Stimulated activated CD4-positive, alpha-beta T cell treated with anti-CD3 and anti-CD28 coated beads, Interleukin-2, amount 100 ng/mL, for 4 hours (primary cell): ENCODE measurements around the gene B4GALNT3.
A peak's percentile ranks its signal among the peaks of the same experiment; 100 is the strongest.

Experiments
- DNase-seq: peaks from one replicate; pipeline ENCODE4 v3.0.0-alpha.2; 2020; ENCODE audit warnings: low read depth

Gene B4GALNT3

DNA sequence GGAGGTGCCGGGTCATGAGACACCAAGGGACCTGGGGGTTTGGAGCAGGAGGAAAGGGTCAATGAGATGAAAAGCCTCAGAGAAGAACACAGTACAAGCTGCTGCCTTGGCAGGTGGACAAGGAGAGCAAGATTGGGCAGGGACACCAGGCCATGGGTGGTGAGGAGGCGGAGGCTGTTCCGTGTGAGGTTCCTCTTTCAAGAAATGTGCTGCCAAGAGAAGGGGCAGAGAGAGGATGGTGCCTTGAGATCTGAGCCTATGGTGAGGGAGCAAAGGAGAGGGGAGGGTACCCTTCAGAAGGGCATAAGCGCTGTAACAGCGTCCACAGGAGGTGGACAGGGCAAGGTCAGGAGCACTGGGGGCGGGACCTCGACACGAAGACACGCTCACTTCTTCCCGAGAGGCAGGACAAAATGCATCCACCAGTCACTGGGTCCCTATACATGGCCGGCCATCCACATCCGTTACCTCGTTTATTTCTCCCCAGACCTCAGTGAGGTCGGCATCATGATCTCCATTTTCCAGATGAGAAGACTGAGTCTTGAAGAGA is 100.2 kb downstream of the B4GALNT3 start:
- no peak for DNase-seq

- DNase-seq: no peak
Measured at GRCh38 chr12:560691-561390, 101.1 kb downstream of the B4GALNT3 start.

DNA sequence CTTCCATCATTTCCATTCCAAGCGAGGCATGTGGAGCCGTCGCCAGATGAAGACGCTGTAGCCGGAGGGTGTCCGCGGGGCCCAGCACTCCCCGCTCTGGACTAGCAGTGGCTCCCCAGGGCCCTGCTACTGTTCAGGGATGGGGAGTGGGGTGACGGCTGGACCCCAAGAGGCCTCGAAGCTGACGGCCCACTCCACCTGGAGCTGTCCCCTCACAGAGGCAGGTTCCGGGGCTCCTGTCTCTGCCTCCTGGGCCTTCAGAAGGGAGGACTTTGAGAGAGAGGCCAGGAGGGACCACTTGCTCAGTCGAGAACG is 101.6 kb downstream of the B4GALNT3 start:
- no peak for DNase-seq

DNA sequence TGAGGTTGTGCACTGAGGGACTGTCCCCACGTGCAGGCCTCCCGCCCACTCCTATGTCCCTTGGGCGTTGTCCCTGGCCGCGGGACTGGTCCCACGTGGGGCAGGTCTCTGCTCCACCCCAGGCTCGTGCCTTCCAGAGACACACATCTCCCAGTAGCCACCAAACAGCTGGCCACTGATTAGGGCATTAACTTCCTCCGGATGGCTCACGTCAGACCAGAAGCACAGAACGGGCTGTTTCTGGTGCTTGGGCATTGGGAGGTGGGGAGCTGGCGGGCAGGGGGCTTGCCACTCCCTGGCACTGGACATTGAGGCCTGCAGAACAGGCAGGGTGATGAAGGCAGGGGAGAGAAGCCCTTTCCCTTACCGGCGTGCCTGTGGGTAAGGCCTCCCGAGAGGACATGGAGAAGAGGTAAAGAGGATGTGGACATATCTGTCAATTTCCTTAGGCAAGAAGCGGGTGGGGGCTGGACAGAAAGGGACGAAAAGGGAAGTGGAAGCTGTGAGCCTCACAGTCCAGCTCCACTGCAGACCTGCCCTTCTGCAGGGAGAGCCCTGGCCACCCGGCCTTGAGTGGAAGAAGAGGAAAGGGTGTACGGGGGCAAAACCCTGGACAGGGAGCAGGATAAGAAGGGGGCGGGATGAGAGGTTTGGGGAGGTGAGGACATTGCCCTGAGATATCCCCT is 102.3 kb downstream of the B4GALNT3 start:
- no peak for DNase-seq

GRCh38 chr12:562634-563033 is 102.9 kb downstream of the B4GALNT3 start:
- no peak for DNase-seq

DNA sequence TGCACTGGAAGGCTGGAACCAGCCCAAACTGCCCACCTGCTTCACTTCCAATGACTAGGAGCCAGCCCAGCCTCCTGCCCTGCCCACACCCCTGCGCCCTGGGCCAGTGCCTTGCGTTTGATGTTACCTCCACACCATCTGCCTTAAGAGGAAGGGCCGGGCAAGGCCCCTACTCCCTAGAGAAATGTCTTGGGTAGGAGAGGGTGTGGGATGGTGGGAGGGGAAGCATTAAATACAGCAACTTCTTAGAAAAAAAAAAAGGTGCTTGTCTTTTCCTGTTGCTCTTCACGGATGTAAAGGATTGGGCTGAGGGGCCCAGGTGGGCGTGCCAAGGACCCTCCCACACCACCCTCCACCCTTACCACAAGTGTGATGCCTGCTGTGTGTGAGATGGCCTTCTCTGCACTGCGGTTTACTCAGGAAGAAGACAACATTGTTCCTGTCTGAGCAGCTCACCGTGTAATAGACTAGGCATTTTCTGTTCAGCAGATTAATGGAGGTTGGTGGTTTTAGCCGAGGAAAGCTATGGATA is 103.6 kb downstream of the B4GALNT3 start:
- DNase-seq: peak; percentile 48

GRCh38 chr12:563787-564298 is 104.1 kb downstream of the B4GALNT3 start:
- DNase-seq: no peak

DNA sequence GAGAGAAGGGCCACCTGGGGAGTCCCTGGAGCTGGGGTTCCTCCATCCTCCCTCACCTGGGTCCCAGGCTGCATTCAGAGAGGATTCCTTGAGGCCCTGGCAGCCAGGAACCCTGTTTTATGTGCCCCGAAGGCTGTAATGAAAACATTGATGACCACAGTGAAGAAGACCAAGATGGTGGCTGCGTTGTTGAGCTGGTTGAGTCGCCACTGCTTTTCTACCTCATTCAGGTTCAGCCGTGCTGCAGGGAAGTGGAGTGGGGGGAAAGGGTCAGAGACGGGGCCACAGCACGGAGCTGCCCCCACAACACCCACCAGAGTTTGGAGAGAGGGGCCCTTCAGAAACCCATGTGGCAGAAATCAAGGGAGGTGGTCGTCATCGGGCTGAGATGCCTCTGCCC is 105.4 kb downstream of the B4GALNT3 start:
- DNase-seq: no peak

DNA sequence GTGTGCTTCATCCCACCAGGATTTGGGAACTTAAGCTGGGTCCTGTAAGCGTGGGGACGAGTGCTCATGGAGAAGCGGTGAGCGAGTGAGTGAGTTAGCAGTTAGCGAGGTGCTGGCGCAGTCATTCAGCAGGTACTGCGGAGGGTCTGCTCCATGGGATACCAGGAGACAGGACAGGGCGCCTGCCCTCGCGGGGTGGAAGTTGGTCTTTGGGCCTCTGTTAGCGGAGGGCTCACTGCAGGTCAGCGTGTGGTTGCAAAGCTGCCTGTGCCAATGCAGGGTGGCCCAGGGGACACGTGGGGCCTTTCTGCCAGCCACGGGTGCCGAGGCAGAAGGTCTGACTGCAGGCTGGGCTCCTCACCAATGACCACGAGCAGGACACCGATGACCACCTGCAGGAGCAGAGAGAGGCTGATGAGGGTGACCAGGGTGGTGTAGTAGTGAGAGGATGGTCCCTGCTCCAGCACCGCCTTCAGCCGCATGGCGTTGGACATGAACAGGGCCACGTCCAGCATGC is 105.9 kb downstream of the B4GALNT3 start:
- DNase-seq: no peak

- DNase-seq: no peak
Measured at GRCh38 chr12:568486-568885, 108.7 kb downstream of the B4GALNT3 start.

GRCh38 chr12:569091-569676 is 109.4 kb downstream of the B4GALNT3 start:
- no peak for DNase-seq

DNA sequence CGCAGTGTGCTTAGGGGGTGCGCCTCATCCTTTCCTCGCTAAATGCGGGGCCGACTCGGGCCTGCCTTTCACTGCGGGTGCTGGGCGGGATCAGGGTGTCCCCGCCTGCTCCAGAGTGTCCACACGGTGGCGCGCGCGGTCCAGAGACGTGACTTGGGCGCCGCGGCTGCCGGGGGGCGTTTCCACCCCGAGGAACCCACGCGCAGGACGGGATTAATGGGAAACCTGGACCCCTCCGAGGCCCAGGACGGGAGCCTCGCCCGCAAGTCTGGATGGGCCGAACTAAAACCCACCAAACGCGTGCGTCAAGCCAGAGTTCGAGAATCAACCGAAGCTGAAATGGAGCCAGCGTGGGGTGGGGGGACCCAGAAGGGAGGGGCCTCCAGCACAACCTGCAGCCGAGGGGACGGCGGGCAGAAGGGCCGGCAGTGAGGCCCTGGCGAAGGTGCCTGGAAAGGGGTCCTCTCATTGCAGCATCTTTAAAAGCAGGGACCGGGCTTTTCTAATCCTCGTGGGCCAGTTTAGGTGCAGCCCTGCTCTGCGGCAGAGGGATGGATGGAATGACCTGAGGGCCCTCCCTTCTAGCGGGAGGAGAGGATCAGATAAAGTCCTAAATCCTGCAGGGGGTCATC is 110.2 kb downstream of the B4GALNT3 start:
- peak; percentile 79 for DNase-seq

- DNase-seq: no peak
Measured at GRCh38 chr12:570435-570920, 110.7 kb downstream of the B4GALNT3 start.

DNA sequence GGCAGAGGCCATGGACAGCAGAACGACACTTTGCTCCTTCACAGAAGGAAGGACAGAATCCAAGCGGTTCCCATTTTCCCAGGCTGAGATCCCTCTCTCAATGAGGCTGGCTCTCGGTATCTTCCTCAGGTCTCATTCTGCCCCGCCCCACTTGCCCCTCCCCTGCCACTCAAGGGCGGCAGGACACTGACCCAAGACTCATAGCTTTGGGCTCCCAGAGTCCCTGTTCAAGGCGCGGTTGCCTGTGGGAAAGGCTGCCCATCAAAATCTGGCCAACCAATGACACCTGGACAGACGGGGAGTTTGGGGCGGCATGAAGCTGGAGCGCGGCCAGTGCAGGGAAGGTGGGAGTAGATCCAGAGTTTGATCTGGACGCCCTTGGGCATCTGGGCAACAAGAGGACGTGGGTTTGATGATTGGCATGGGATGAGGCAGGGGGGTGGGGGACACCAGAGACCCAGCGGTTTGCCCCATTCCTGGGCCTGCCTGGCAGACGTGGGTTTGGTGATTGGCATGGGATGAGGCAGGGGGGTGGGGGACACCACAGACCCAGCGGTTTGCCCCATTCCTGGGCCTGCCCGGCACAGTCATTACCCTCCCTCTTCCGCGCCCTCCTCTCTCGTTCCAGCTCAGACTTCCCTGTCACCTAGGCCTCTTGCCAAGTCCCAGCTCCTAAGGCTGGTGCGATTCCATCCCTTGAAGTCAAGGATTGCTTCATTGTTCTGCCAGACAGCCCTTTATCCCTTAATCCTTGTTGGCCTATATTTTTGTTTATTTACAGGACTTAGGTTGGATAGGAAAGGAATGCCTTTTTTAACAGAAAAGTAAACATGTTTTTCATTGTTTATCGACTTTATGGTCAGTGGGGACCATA is 111.4 kb downstream of the B4GALNT3 start:
- no peak for DNase-seq

GRCh38 chr12:571795-572531 is 112.2 kb downstream of the B4GALNT3 start:
- DNase-seq: no peak

DNA sequence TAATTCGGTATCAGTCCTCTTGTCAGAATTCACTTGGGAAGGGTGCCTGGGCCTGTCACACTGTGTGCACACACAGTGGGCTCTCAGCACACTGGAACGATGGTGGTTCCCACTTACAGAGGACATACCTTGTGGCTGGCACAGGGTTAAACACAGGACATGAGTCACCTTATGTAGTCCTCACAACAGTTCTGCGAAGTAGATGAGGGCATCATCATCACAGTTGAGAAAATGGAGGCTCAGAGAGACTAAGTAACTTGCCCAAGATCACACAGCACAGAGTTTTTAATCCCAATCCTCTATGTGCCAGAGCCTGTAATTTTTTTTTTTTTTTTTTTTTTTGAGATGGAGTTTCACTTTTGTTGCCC is 112.8 kb downstream of the B4GALNT3 start:
- no peak for DNase-seq

DNA sequence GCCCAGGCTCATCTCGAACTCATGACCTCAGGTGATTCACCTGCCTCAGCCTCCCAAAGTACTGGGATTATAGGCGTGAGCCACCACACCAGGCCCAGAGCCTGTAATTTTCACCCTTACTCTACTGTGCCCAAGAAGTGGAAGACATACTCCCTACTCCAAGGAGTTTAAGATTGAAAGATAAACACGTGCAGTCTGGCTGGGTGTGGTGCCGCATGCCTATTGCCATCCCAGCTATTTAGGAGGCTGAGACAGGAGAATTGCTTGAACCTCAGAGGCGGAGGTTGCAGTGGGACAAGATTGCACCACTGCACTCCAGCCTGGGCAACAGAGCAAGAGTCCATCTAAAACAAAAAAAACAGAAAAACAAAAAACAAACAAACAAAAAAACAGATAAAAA is 113.5 kb downstream of the B4GALNT3 start:
- DNase-seq: no peak

GRCh38 chr12:574475-575128 is 114.9 kb downstream of the B4GALNT3 start:
- DNase-seq: no peak

DNA sequence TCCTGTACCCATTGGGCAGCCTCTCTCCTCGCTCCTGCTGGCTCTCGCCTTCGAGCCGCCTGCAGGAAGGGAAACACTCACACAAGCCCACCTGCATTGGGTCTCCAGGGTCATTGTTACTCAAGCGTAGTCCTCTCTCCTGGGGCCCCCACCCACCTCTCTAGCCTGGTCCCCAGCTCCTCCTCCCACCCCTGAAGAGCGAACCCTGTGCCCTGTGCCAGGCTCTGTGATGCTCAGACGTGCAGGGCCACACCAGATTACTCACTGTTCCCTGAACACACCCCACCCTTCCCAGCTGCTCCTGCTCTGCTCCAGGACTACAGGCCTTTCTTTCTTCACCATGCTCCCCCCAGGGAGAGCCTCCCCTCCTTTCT is 115.4 kb downstream of the B4GALNT3 start:
- no peak for DNase-seq
